Esophagus muscularis mucosa (tissue), 4 donors: ENCODE data around the gene MR1. TPM values are rescaled to one million over a fixed set of nuclear protein-coding genes. Genes with fewer than 3 reads are reported as not detected.

Experiments used
- DNase-seq: peaks from one replicate; pipeline ENCODE4 v3.0.0-alpha.2; 2017; ENCODE audit errors: extremely low spot score
- H3K27ac ChIP-seq, 4 donors: fragments of 200-600 bp; sonication (generic); replicated peaks in 1 of 4; 1 replicate in 3 of 4; 2 replicates in 1 of 4; pipeline ENCODE4 v1.5.1; 2016 to 2019; ENCODE audit warnings: mild to moderate bottlenecking in 1 of 4
- H3K27me3 ChIP-seq, 4 donors: fragments of 200-600 bp; sonication (generic); one replicate each; pipeline versions ENCODE4 v1.5.1 to v1.6.0; 2016 to 2019
- H3K36me3 ChIP-seq, 4 donors: fragments of 200-600 bp; sonication (generic); one replicate each; pipeline ENCODE4 v1.5.1; 2016 to 2019
- H3K4me1 ChIP-seq, 4 donors: fragments of 200-600 bp; sonication (generic); one replicate each; pipeline ENCODE4 v1.5.1; 2016 to 2019
- H3K4me3 ChIP-seq, 4 donors: fragments of 200-600 bp; sonication (generic); 1 replicate in 2 of 4; 2 replicates in 2 of 4; pipeline ENCODE4 v1.5.1; 2016 to 2019; ENCODE audit warnings: mild to moderate bottlenecking in 4 of 4, moderate library complexity in 1 of 4
- H3K9me3 ChIP-seq, 4 donors: fragments of 200-600 bp; sonication (generic); 1 replicate in 3 of 4; 2 replicates in 1 of 4; pipeline ENCODE4 v1.5.1; 2016 to 2019
- EP300 ChIP-seq: sonication (generic); formaldehyde crosslinking; IDR thresholded peaks from one replicate; pipeline ENCODE4 v1.6.1; 2017; ENCODE audit warnings: antibody characterized with exemption
- POLR2A ChIP-seq: fragments of 450-650 bp; IDR thresholded peaks from one replicate; pipeline ENCODE4 v1.6.1; 2017; ENCODE audit warnings: antibody characterized with exemption, moderate library complexity, mild to moderate bottlenecking, low read depth
- POLR2AphosphoS5 ChIP-seq, 2 donors: sonication (generic); formaldehyde crosslinking; IDR thresholded peaks; one replicate each; pipeline ENCODE4 v1.6.1; 2017; ENCODE audit warnings: antibody characterized with exemption in 2 of 2
- WGBS: methylation state at CpG from one replicate; pipeline ENCODE4 v1.1.5; 2018; 5-methylcytosine and 5-hydroxymethylcytosine counted together
- intact Hi-C: fragments of 100-400 bp; cut with DNase I; formaldehyde crosslinking; loops from one replicate; pipeline ENCODE4 v1.15.1; 2023
- total RNA-seq, 4 donors: library from RNA; depleted of rRNA; stranded (reverse); fragments of >200 nt; gene quantifications; one replicate each; pipeline versions ENCODE4 v1.1.0 to v1.2.1, GENCODE V29; 2016
- TF ChIP-seq, protein P1 (sequence below), 3 experiments: fragments of 200-600 bp in 2 of 3; fragments of 450-650 bp in 1 of 3; sonication (generic) in 2 of 3; IDR thresholded peaks; one replicate each; pipeline ENCODE4 v1.5.1; 2017 to 2019; ENCODE audit warnings: antibody characterized with exemption in 3 of 3, mild to moderate bottlenecking in 2 of 3, moderate library complexity in 1 of 3

The MR1 gene
- total RNA-seq, 4 donors from 2014 or later = 10.8 to 23.5 (median 15.4) TPM

DNA sequence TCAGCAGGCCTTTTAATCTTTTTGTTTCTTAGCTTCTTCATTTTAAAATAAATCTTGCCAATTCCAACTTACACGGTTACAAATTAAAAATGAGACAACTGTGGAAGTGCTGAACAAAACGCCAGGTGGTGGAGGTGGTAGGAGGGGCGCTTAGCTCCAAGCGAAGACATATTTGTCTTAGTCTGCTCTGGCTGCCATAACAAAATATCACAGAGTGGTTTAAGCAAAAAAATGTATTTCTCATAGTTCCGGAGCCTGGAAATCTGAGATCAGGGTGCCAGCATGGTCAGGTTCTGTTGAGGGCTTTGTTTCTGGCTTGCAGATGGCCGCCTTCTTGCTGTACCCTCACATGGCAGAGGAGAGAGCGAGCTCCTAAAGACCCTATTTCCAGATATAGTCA, 69.6 kb downstream of the MR1 start:
- 97% methylated on average over 7 of the region's 7 CpGs for WGBS
- no peak for DNase-seq
- H3K9me3 ChIP-seq = no peaks in the 10 kb centered on the region
- intact Hi-C loops = no loop called here
- H3K27ac ChIP-seq = no peak overlapping the region
- H3K27me3 ChIP-seq = no peaks in the 10 kb centered on the region
- H3K36me3 ChIP-seq = no peaks in the 10 kb centered on the region
- no peak overlapping the region for H3K4me3 ChIP-seq
- TF ChIP-seq POLR2A (no peak), POLR2AphosphoS5 (IDR thresholded peaks at IDR 0.05) (no peak), EP300 (no peak)
- TF ChIP-seq, protein P1, sequence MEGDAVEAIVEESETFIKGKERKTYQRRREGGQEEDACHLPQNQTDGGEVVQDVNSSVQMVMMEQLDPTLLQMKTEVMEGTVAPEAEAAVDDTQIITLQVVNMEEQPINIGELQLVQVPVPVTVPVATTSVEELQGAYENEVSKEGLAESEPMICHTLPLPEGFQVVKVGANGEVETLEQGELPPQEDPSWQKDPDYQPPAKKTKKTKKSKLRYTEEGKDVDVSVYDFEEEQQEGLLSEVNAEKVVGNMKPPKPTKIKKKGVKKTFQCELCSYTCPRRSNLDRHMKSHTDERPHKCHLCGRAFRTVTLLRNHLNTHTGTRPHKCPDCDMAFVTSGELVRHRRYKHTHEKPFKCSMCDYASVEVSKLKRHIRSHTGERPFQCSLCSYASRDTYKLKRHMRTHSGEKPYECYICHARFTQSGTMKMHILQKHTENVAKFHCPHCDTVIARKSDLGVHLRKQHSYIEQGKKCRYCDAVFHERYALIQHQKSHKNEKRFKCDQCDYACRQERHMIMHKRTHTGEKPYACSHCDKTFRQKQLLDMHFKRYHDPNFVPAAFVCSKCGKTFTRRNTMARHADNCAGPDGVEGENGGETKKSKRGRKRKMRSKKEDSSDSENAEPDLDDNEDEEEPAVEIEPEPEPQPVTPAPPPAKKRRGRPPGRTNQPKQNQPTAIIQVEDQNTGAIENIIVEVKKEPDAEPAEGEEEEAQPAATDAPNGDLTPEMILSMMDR (IDR thresholded peaks at IDR 0.05) = no peak
- peaks cover 40 to 82% (median 71%) of the 10 kb centered on the region in 4 donors for H3K4me1 ChIP-seq

DNA sequence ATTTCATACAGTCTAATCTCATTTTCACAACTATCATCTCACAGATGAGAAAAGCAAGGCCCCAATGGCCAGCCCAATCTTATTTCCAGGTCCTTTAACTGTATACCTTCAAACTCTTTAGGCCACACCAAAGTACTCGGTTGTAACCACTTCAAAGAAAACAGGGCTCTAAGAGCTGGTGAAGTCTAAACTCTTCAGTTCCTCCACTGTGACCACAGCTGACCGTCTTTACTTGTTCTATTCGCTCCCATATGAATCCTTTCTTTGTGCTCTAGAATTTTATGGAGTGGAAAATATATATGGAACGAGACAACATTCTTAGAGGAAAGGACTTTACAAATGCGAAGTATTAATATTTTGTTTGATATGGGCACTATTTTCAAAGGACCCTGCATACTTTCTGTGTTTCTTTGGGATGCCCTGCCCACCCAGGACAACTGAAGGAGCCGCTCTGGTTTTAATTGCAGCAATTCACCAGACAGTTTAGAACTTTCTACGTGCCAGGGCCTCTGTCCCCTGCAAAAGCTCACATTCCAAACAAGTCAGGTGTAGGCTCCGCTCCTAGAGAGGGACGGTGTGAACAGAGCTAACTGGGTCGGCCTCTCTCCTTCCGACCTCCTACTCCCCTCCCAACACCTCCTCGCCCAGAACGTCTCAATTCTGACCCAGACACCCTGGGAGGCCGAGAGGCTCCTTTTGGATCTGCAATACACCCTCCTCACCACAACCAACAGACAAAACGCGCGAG, 70.4 kb downstream of the MR1 start:
- Histone ChIP-seq H3K4me1 (peaks cover 40 to 77% (median 64%) of the 10 kb centered on the region in 4 donors), H3K4me3 (peak overlapping the region; percentile 66 to 91 (median 86)), H3K27me3 (no peaks in the 10 kb centered on the region), H3K36me3 (no peaks in the 10 kb centered on the region), H3K27ac (peak overlapping the region; percentile 89 to 94 (median 91)), H3K9me3 (no peaks in the 10 kb centered on the region)
- no peak for DNase-seq
- 31% methylated on average over 12 of the region's 17 CpGs for WGBS
- intact Hi-C loops = no loop called here
- TF ChIP-seq POLR2A (no peak), EP300 (no peak), POLR2AphosphoS5 (IDR thresholded peaks at IDR 0.05) (no peak)
- TF ChIP-seq, protein P1 (IDR thresholded peaks at IDR 0.05) = peak in 1 of 3 experiments; percentile 37

DNA sequence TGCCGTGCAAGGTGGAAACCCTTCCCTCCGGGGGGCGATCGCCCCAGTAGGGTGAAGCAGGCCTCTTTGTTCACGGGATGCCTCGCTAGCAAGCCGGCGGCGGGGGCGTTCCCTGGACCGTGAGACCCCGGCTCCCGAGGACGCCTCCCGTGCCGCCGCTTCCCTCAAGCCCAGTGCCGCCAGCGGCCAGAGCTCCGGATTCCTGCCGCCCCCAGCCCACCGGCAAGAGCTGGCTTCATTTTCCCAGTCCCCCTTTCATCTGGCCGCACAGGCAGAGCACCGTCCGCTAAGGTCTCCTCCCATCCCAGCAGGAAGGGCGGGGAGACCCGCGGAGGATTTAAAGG, 71.0 kb downstream of the MR1 start:
- 0% methylated on average over 25 of the region's 28 CpGs for WGBS
- intact Hi-C loops = loop anchor here (1.0 kb wide), 1 partner anchor 15 kb away; no protein-coding TSS in a partner anchor

DNA sequence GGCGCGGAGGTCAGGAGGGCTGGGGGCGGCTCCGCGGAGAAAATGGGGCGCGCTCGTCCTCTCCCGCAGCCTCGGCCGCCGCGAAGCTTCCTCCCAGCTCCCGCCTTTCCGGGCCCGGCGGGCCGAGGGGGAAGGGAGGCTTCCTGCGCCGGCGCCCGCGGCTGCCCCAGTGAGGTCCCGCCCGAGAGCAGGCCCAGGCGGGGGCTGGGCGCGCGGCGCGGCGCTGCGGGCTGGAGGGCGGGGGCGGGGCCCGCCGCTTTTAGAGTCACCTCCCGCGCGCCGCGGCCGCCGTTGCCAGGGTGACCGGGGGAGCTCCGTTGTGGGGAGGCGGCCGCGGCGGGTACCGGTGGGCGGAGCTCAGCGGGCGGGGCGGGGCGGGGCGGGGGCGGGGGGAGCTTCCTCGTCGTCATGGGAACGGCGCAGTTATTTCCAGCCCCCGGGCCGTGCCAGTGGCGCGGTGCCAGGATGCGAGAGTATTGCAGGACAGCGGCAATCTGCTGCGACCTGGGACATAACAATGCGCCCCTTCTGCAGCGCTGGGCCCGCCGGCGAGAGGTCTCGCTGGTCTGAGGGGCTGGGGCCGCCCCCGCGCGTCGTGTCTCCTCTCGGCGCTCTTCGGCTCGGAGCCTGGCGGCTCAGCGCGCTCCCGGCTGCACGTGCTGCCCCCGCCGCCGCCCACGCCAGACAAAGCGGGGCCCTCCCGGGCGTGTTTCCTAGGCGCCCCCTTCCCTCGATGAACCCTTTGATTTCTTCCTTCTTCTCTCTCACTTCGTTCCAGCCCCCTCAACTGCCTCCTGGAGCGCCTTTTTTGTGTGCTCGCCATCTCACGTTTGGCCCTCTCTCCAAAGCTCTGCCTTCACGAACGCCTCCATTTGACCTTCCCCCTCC, 71.6 kb downstream of the MR1 start:
- H3K4me3 ChIP-seq = peak overlapping the region; percentile 66 to 91 (median 86)
- WGBS = 6% methylated on average over 19 of the region's 104 CpGs

More for the DNA sequence above, 71.0 kb downstream of the MR1 start:
- H3K4me3 ChIP-seq = peak overlapping the region; percentile 66 to 91 (median 86)
- H3K9me3 ChIP-seq = no peaks in the 10 kb centered on the region
- peak overlapping the region; percentile 89 to 94 (median 91) for H3K27ac ChIP-seq
- DNase-seq = no peak
- H3K27me3 ChIP-seq = no peaks in the 10 kb centered on the region
- TF ChIP-seq POLR2A = no peak
- TF ChIP-seq, protein P1 (IDR thresholded peaks at IDR 0.05) = peak in 1 of 3 experiments; percentile 7
- H3K36me3 ChIP-seq = no peaks in the 10 kb centered on the region
- peaks cover 37 to 71% (median 58%) of the 10 kb centered on the region in 4 donors for H3K4me1 ChIP-seq

More for the DNA sequence above, 71.6 kb downstream of the MR1 start:
- DNase-seq = peak; percentile 97
- Histone ChIP-seq H3K27me3 (no peaks in the 10 kb centered on the region), H3K4me1 (peaks cover 31 to 65% (median 53%) of the 10 kb centered on the region in 4 donors), H3K36me3 (no peaks in the 10 kb centered on the region), H3K27ac (peak overlapping the region; percentile 89 to 94 (median 91)), H3K9me3 (no peaks in the 10 kb centered on the region)
- intact Hi-C loops = loop anchor here (1.0 kb wide), 1 partner anchor 16 kb away; no protein-coding TSS in a partner anchor
- TF ChIP-seq POLR2A (peak; percentile 62), POLR2AphosphoS5 (IDR thresholded peaks at IDR 0.05) (peak; percentile 70 to 89)
- TF ChIP-seq, protein P1 (IDR thresholded peaks at IDR 0.05) = no peak
